Upper lobe of left lung (tissue), 4 donors: Measurements from ENCODE around the gene CHCHD6.

Source experiments
- CTCF ChIP-seq, 6 experiments: fragments of 450-650 bp in 4 of 6; fragments of 200-600 bp in 2 of 6; sonication (generic) in 2 of 6; IDR thresholded peaks; one replicate each; pipeline ENCODE4 v1.5.1; 2016 to 2019; ENCODE audit warnings: antibody characterized with exemption in 6 of 6
- EP300 ChIP-seq, 4 donors: sonication (generic); formaldehyde crosslinking; IDR thresholded peaks; one replicate each; pipeline ENCODE4 v1.5.1; 2017; ENCODE audit warnings: antibody characterized with exemption in 4 of 4, control low read depth in 2 of 4
- POLR2A ChIP-seq, 4 donors: fragments of 450-650 bp; IDR thresholded peaks; one replicate each; pipeline ENCODE4 v1.5.1; 2016 to 2017; ENCODE audit warnings: antibody characterized with exemption in 4 of 4, mild to moderate bottlenecking in 2 of 4
- POLR2AphosphoS5 ChIP-seq, 2 donors: sonication (generic); formaldehyde crosslinking; IDR thresholded peaks; one replicate each; pipeline ENCODE4 v1.5.1; 2017; ENCODE audit warnings: antibody characterized with exemption in 2 of 2

- TF ChIP-seq POLR2A (IDR thresholded peaks at IDR 0.05) (no peak), CTCF (IDR thresholded peaks at IDR 0.05) (no peak), POLR2AphosphoS5 (IDR thresholded peaks at IDR 0.05) (no peak), EP300 (IDR thresholded peaks at IDR 0.05) (no peak)
Observed at GRCh38 chr3:126859415-126860246, 155.6 kb downstream of the CHCHD6 start.
